HT1080 (cell line): Measurements from ENCODE around the gene ITFG2. TPM values are rescaled to one million over a fixed set of nuclear protein-coding genes. Genes with fewer than 3 reads are reported as not detected.
A peak's percentile ranks its signal among the peaks of the same experiment; 100 is the strongest.

Experiments
- DNase-seq: peaks from one replicate; pipeline ENCODE4 v3.0.0-alpha.2; 2015; ENCODE audit warnings: low read depth
- total RNA-seq: library from RNA; depleted of rRNA; stranded (reverse); fragments of >200 nt; shearing (Covaris generic); gene quantifications from 2 replicates; pipeline ENCODE4 v1.2.3, GENCODE V29; 2014

The ITFG2 gene
- total RNA-seq, 1 experiment from 2014 or later = 18.0 TPM

DNA sequence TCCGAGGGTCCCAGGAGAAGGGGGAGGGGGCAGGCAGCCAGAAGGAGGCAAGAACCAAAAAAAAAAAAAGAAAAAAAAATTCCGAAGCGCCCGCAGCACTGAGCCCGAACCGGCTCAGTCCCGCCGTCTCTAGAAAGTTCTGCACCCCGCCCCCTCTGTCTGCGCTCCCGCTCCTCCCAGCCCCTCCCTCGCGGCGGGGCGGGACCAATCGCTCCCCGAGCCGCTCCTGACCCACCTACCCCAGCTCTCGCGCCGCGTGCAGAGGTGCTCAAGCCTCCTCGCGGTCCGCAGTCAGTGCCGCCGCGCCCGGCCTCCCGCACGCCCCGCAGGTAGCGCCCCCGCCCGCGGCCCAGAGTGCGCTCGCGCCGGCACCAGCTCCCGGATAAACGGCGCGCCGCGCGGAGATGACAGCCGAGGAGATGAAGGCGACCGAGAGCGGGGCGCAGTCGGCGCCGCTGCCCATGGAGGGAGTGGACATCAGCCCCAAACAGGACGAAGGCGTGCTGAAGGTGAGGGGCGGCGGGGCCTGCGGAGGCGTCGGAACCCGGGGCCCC is 17.7 kb upstream of the ITFG2 start, which contains the start of gene FKBP4:
FKBP4 (plus strand) TSS at position 235 of the 554 bp plus-strand sequence; CDS start at position 405, 170 bp downstream.
- DNase-seq = peak; percentile 66

GRCh38 chr12:2795291-2796186 is 16.9 kb upstream of the ITFG2 start:
- DNase-seq = peak; percentile 36

DNA sequence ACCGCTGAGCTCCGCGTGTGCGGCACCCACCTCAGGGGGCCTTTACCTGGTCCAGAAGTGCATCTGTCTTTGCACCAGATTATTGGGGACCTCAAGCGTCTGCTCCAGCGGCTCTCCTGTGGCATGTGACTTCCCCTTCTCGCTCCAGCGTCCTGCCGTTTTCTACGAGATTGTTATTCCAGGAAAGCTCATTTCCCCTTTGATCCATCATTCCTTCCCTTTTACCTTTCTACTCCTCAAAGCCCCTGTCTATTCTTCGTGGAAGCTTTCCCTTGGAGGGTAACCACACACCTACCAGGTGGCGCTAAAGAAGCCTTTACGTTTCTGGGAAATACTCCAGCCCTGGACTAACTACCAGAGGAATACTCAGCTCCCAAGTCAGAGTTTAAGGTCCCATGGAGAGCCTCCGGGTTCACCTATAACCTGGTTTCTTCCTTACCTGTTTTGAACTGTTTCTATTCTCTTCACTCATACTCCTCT is 16.2 kb upstream of the ITFG2 start:
- no peak for DNase-seq

- no peak for DNase-seq
These were observed 14.6 kb upstream of the ITFG2 start for GRCh38 chr12:2797721-2798418.

- no peak for DNase-seq
These were observed 12.4 kb upstream of the ITFG2 start for GRCh38 chr12:2800046-2800570.

GRCh38 chr12:2801044-2801783 is 11.3 kb upstream of the ITFG2 start:
- no peak for DNase-seq

GRCh38 chr12:2803635-2804392 is 8.7 kb upstream of the ITFG2 start:
- DNase-seq = no peak

DNA sequence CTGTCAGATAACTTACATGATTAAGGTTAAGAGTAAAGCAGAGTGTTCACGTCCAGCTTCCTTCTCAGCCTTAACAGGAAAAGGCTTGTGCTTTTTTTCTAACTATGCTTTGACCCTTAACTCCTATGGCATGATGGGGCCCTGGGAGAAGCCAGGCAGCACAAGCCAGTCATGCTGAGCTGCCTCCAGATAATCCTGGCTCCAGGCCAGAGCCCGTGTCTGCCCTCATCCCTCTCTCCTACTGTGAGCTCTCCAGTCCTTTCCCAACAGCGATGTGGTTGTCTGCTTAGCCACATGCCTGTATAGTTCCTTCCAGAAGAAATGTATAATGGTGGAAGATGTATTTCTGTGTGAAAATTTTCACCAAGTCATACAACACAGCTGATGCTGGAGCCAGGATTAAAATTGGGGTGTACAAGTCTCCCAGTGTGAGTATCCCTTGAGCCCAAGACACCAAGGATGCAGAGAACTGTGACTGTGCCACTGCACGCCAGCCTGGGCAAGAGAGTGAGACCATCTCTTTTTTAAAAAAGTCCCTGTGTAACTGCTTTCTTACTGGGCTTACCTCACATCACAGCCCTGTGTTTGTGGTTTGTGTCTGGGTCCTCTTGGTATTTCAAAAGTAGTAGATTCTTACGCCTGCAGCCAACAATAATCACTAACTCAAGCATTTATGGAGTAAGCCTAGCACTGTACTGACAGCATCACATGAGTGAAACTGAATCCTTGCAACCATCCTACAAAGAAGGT is 7.9 kb upstream of the ITFG2 start:
- peak; percentile 23 for DNase-seq

- DNase-seq = no peak
These were observed 7.3 kb upstream of the ITFG2 start for GRCh38 chr12:2805143-2805520.

DNA sequence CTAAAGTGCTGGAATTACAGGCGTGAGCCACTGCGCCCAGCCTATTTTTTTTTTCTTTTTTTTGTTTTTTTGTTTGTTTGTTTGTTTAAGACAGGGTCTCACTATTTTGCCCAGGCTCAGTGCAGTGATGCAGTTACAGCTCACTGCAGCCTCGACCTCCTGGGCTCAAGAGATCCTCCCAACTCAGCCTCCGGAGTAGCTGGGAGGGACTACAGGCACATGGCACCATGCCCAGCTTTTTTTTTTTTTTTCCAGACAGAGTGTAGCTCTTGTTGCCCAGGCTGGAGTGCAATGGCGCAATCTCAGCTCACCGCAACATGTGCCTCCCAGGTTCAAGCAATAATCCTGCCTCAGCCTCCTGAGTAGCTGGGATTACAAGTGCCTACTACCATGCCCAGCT is 5.8 kb upstream of the ITFG2 start:
- DNase-seq = no peak

- DNase-seq = no peak
These were observed 667 bp upstream of the ITFG2 start for GRCh38 chr12:2811801-2812200.

DNA sequence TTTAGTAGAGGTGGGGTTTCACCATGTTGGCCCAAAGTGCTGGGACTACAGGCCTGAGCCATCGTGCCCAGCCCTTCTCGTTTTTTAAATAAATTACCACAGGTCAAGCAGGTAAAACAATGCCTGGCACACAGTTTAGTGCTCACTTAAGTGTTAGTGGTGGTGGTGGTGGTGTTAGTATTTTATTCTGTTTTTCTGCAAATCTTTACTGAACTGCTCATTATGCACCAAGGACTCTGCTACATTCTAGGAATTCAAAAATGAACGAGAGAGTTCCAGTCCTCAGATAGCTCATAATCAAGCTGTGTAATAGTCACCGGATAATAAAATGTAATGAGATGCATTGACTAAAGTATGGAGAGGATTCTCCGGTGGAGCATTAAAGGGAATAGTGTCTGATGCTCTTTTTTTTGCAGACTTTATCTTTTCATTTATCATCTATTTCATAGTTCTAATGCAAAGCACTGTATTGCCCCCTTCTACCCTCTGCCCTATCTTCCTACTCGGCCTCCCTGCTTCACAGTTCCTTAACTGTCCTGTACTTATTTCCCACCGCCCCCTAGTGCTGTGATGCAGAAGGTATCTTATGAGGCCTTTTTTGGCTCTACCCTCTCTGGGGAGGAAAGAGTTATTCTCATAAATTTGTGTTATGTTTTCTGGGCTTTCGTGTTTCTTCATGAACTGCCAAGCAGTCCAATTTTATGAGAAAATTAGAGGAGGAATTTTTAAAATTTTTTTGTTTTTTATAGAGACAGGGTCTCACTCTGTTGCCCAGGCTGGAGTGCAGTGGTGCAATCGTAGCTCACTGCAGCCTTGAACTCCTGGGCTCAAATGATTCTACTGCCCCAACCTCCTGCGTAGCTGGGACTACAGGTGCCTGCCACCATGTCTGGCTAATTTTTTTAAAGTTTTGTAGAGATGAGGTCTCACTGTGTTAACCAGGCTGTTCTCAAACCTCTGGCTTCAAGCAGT is 1.0 kb downstream of the ITFG2 start:
- DNase-seq = peak; percentile 56

- DNase-seq = no peak
These were observed 7.3 kb downstream of the ITFG2 start for GRCh38 chr12:2819810-2820209.

GRCh38 chr12:2820432-2820831 is 8.0 kb downstream of the ITFG2 start:
- no peak for DNase-seq

GRCh38 chr12:2823483-2823882 is 11.0 kb downstream of the ITFG2 start:
- DNase-seq = no peak

DNA sequence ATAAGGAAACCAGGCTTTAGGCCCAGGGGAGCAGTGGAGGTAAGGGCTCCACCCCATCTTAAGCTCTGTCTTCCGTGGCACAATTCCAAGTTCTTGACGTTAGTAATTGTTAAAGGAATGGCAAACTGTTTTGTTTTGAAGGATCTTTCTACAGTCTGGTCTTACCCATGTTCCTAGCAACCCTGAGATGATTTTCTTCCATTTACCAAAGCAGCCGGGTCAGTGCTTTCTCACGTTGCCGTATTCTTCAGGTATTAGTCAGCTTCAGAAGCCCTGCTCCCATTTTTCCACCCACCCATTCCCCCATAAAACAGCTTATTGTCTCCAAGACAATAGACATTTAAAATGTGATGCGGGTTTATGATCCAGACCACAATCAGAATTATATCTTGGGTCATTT is 12.1 kb downstream of the ITFG2 start:
- DNase-seq = no peak

- no peak for DNase-seq
These were observed 12.7 kb downstream of the ITFG2 start for GRCh38 chr12:2825132-2825531.

GRCh38 chr12:2826036-2826435 is 13.6 kb downstream of the ITFG2 start:
- no peak for DNase-seq
